GM23338 (cell line): Measurements from ENCODE around the gene ZNF460. TPM values are rescaled to one million over a fixed set of nuclear protein-coding genes. Genes with fewer than 3 reads are reported as not detected.

ENCODE experiments used
- ATAC-seq: fragments of 200-7000 bp; cut with Tn5 transposase; 3 replicates; pipeline ENCODE4 v1.9.1; 2020
- DNase-seq: peaks from one replicate; pipeline ENCODE4 v3.0.0-alpha.2; 2015; ENCODE audit warnings: low spot score
- H2AFZ ChIP-seq: fragments of 200-600 bp; sonication (generic); 2 replicates; pipeline ENCODE4 v1.8.0; 2016; ENCODE audit warnings: antibody characterized with exemption, mild to moderate bottlenecking, moderate library complexity
- H3F3A ChIP-seq: fragments of 200-600 bp; sonication (generic); replicated peaks from 2 replicates; pipeline ENCODE4 v1.8.0; 2017; ENCODE audit warnings: antibody characterized with exemption, mixed run types, low read depth
- H3K27ac ChIP-seq: fragments of 200-600 bp; sonication (generic); 2 replicates; pipeline ENCODE4 v1.6.1; 2016; ENCODE audit warnings: low read depth
- H3K27me3 ChIP-seq: fragments of 200-600 bp; sonication (generic); 2 replicates; pipeline ENCODE4 v1.8.0; 2016; ENCODE audit warnings: mild to moderate bottlenecking, mixed run types, moderate library complexity; ENCODE audit not compliant: insufficient read depth
- H3K36me3 ChIP-seq: fragments of 200-600 bp; sonication (generic); 2 replicates; pipeline ENCODE4 v1.8.0; 2016; ENCODE audit warnings: mild to moderate bottlenecking; ENCODE audit not compliant: insufficient read depth
- H3K4me1 ChIP-seq: fragments of 200-600 bp; sonication (generic); 2 replicates; pipeline ENCODE4 v1.8.0; 2016; ENCODE audit warnings: mild to moderate bottlenecking, moderate library complexity; ENCODE audit not compliant: insufficient read depth
- H3K4me2 ChIP-seq: fragments of 200-600 bp; sonication (generic); 2 replicates; pipeline ENCODE4 v1.7.1; 2017; ENCODE audit warnings: mixed run types
- H3K4me3 ChIP-seq: fragments of 200-600 bp; sonication (generic); 2 replicates; pipeline ENCODE4 v1.6.1; 2016; ENCODE audit warnings: mixed run types
- H3K79me2 ChIP-seq: fragments of 200-600 bp; sonication (generic); replicated peaks from 2 replicates; pipeline ENCODE4 v1.8.0; 2017; ENCODE audit warnings: mild to moderate bottlenecking; ENCODE audit not compliant: insufficient read depth
- H3K9me2 ChIP-seq: fragments of 200-600 bp; sonication (generic); 2 replicates; pipeline ENCODE4 v1.8.0; 2017; ENCODE audit not compliant: insufficient read depth
- H4K20me1 ChIP-seq: fragments of 200-600 bp; sonication (generic); replicated peaks from 2 replicates; pipeline ENCODE4 v1.8.0; 2017; ENCODE audit warnings: mild to moderate bottlenecking; ENCODE audit not compliant: insufficient read depth
- H3K27ac Mint-ChIP-seq: 2 replicates; pipeline ENCODE4 v1.8.0; 2020; ENCODE audit warnings: inconsistent platforms, mild to moderate bottlenecking, moderate library complexity, mixed read lengths
- H3K27me3 Mint-ChIP-seq: 3 replicates; pipeline ENCODE4 v1.8.0; 2022; ENCODE audit warnings: low read depth, mild to moderate bottlenecking, moderate library complexity, mixed read lengths, inconsistent platforms; ENCODE audit not compliant: insufficient read depth, poor library complexity
- H3K36me3 Mint-ChIP-seq: 3 replicates; pipeline ENCODE4 v1.8.0; 2021; ENCODE audit warnings: low read depth, mild to moderate bottlenecking, inconsistent platforms, moderate library complexity, mixed read lengths
- H3K4me1 Mint-ChIP-seq: 3 replicates; pipeline ENCODE4 v1.8.0; 2020; ENCODE audit warnings: mild to moderate bottlenecking, inconsistent platforms, mixed read lengths
- H3K4me3 Mint-ChIP-seq: 3 replicates; pipeline ENCODE4 v1.8.0; 2021; ENCODE audit warnings: moderate library complexity, mild to moderate bottlenecking, inconsistent platforms, mixed read lengths
- H3K9me3 Mint-ChIP-seq: 3 replicates; pipeline ENCODE4 v1.8.0; 2020; ENCODE audit warnings: moderate library complexity, mild to moderate bottlenecking, inconsistent platforms, mixed read lengths
- CREB1 ChIP-seq: fragments of 250-450 bp; sonication (Bioruptor Pico); IDR thresholded peaks from 2 replicates; pipeline ENCODE4 v1.5.0; 2020; ENCODE audit warnings: low read depth, mild to moderate bottlenecking, moderate library complexity
- ETS1 ChIP-seq: IDR thresholded peaks from 2 replicates; pipeline ENCODE4 v1.6.1; 2016; ENCODE audit warnings: antibody characterized with exemption
- EZH2 ChIP-seq: fragments of 200-600 bp; sonication (generic); IDR thresholded peaks from one replicate; pipeline ENCODE4 v1.8.0; 2017; ENCODE audit warnings: antibody characterized with exemption, mild to moderate bottlenecking, low read depth; ENCODE audit not compliant: unreplicated experiment
- EZH2phosphoT487 ChIP-seq: fragments of 200-600 bp; sonication (generic); IDR thresholded peaks from one replicate; pipeline ENCODE4 v1.8.1; 2018; ENCODE audit warnings: antibody characterized with exemption; ENCODE audit not compliant: unreplicated experiment
- JUNB ChIP-seq: IDR thresholded peaks from one replicate; pipeline ENCODE4 v1.6.1; 2016; ENCODE audit warnings: antibody characterized with exemption; ENCODE audit not compliant: unreplicated experiment
- NANOG ChIP-seq: IDR thresholded peaks from 2 replicates; pipeline ENCODE4 v1.6.1; 2016; ENCODE audit warnings: antibody characterized with exemption, borderline replicate concordance
- POLR2AphosphoS5 ChIP-seq: IDR thresholded peaks from 2 replicates; pipeline ENCODE4 v1.6.1; 2016; ENCODE audit warnings: antibody characterized with exemption, low read depth
- REST ChIP-seq: IDR thresholded peaks from one replicate; pipeline ENCODE4 v1.6.1; 2018; ENCODE audit warnings: antibody characterized with exemption; ENCODE audit not compliant: unreplicated experiment
- STAT1 ChIP-seq: IDR thresholded peaks from one replicate; pipeline ENCODE4 v1.6.1; 2016; ENCODE audit warnings: antibody characterized with exemption; ENCODE audit not compliant: unreplicated experiment
- ZNF114 ChIP-seq: fragments of 250-450 bp; sonication (Bioruptor Pico); IDR thresholded peaks from 2 replicates; pipeline ENCODE4 v1.5.0; 2020; ENCODE audit warnings: mild to moderate bottlenecking, moderate library complexity
- ZNF331 ChIP-seq: fragments of 250-450 bp; sonication (Bioruptor Pico); IDR thresholded peaks from 2 replicates; pipeline ENCODE4 v1.5.0; 2020; ENCODE audit warnings: low read depth, mild to moderate bottlenecking, moderate library complexity
- ZNF462 ChIP-seq: fragments of 250-450 bp; sonication (Bioruptor Pico); IDR thresholded peaks from 2 replicates; pipeline ENCODE4 v1.5.0; 2020; ENCODE audit warnings: mild to moderate bottlenecking, moderate library complexity
- polyA plus RNA-seq: library from polyadenylated mRNA; unstranded; fragments of >200 nt; fragmentation: Nextera tagmentation; extraction: Ambion mirVana; gene quantifications from 2 replicates; pipeline ENCODE4 v1.2.1, GENCODE V29; 2016
- total RNA-seq: library from RNA; depleted of rRNA; stranded (reverse); fragments of >200 nt; shearing (Covaris generic); gene quantifications from 2 replicates; pipeline ENCODE4 v1.2.3, GENCODE V29; 2014

The ZNF460 gene
- total and polyA plus RNA-seq, 2 experiments from 2014 or later, result 3.4 to 81.7 TPM

GRCh38 chr19:57248646-57249045, 31.6 kb upstream of the ZNF460 start:
- Mint-ChIP-seq H3K36me3 (peaks cover 36% of the 10 kb centered on the region), H3K9me3 (no peaks in the 10 kb centered on the region; the same call in 2 of the 3 replicates), H3K27ac (no peak overlapping the region), H3K27me3 (peaks cover 3% of the 10 kb centered on the region), H3K4me1 (no peaks in the 10 kb centered on the region), H3K4me3 (no peak overlapping the region)
- H4K20me1 ChIP-seq, result peaks cover 3% of the 10 kb centered on the region; the same call in 1 of the 2 replicates
- H3F3A ChIP-seq, result no peaks in the 10 kb centered on the region
- peaks cover 5% of the 10 kb centered on the region; the same call in 1 of the 2 replicates for H3K79me2 ChIP-seq
- H3K36me3 ChIP-seq, result peaks cover 13% of the 10 kb centered on the region
- H3K27ac ChIP-seq, result no peak overlapping the region
- no peak for ATAC-seq
- no peaks in the 10 kb centered on the region for H3K27me3 ChIP-seq
- no peaks in the 10 kb centered on the region for H3K9me2 ChIP-seq
- TF ChIP-seq ETS1, result no peak
- no peak for TF ChIP-seq STAT1
- no peak for TF ChIP-seq JUNB
- DNase-seq, result no peak
- no peak overlapping the region for H2AFZ ChIP-seq
- H3K4me3 ChIP-seq, result no peak overlapping the region
- H3K4me2 ChIP-seq, result no peak overlapping the region
- no peaks in the 10 kb centered on the region for H3K4me1 ChIP-seq

GRCh38 chr19:57249329-57249728, 31.0 kb upstream of the ZNF460 start:
- H3K27me3 ChIP-seq, result no peaks in the 10 kb centered on the region
- 0 out of 2 replicates have a peak, but pooled peaks cover 3% of the 10 kb centered on the region for H3K79me2 ChIP-seq
- TF ChIP-seq CREB1 (CRISPR knock-in tag), result no peak
- TF ChIP-seq POLR2AphosphoS5, result no peak
- no peak for TF ChIP-seq ZNF462 (CRISPR knock-in tag)
- TF ChIP-seq REST, result no peak
- TF ChIP-seq EZH2phosphoT487, result no peak
- TF ChIP-seq EZH2, result no peak
- no peak for TF ChIP-seq NANOG
- no peak for TF ChIP-seq ZNF331 (CRISPR knock-in tag)
- no peak for TF ChIP-seq ZNF114 (CRISPR knock-in tag)
- peaks cover 3% of the 10 kb centered on the region for H3K27me3 Mint-ChIP-seq
- H3K27ac Mint-ChIP-seq, result no peak overlapping the region
- no peak overlapping the region for H3K4me3 ChIP-seq
- H3F3A ChIP-seq, result no peaks in the 10 kb centered on the region
- H3K4me3 Mint-ChIP-seq, result no peak overlapping the region
- peaks cover 13% of the 10 kb centered on the region for H3K36me3 ChIP-seq
- peaks cover 42% of the 10 kb centered on the region for H3K36me3 Mint-ChIP-seq
- H3K4me1 ChIP-seq, result no peaks in the 10 kb centered on the region
- H3K9me2 ChIP-seq, result no peaks in the 10 kb centered on the region
- H3K4me2 ChIP-seq, result no peak overlapping the region
- no peak overlapping the region for H2AFZ ChIP-seq
- H3K27ac ChIP-seq, result no peak overlapping the region
- no peak for DNase-seq
- H3K9me3 Mint-ChIP-seq, result no peaks in the 10 kb centered on the region; the same call in 2 of the 3 replicates
- no peaks in the 10 kb centered on the region for H3K4me1 Mint-ChIP-seq
- ATAC-seq, result no peak
- peaks cover 3% of the 10 kb centered on the region; the same call in 1 of the 2 replicates for H4K20me1 ChIP-seq
